Measurements from ENCODE around the gene HTT.

HTT gene

GRCh38 chr4:3196670-3197359 lies 122.3 kb downstream of the HTT start:
- Histone ChIP-seq H3K36me3 (replicated peaks; ENCODE audit: insufficient read depth, low read length) (no peaks in the 10 kb centered on the region), H3K4me1 (ENCODE audit: low read length) (no peaks in the 10 kb centered on the region), H3K27me3 (replicated peaks; ENCODE audit: insufficient read depth, low read length) (no peaks in the 10 kb centered on the region), H3K4me2 (ENCODE audit: low read depth, low read length) (no peak overlapping the region), H3K9me3 (replicated peaks; ENCODE audit: insufficient read depth, low read length) (no peaks in the 10 kb centered on the region), H3K9ac (ENCODE audit: low read length) (no peak overlapping the region), H4K20me1 (ENCODE audit: insufficient read depth, low read length) (no peaks in the 10 kb centered on the region), H2AFZ (ENCODE audit: low read length) (no peak overlapping the region), H3K27ac (ENCODE audit: low read length) (no peak overlapping the region), H3K4me3 (ENCODE audit: low read length) (no peak overlapping the region), H3F3A (ENCODE audit: insufficient read depth, low read length) (no peaks in the 10 kb centered on the region), H3K79me2 (ENCODE audit: low read length) (no peaks in the 10 kb centered on the region), H3K9me2 (replicated peaks; ENCODE audit: insufficient read depth, low read length) (no peaks in the 10 kb centered on the region)
- DNase-seq, result no peak
- TF ChIP-seq EZH2phosphoT487 (IDR thresholded peaks at IDR 0.05; ENCODE audit: low read length), result no peak
- no peak for TF ChIP-seq CTCF (IDR thresholded peaks at IDR 0.05; ENCODE audit: low read length)
- TF ChIP-seq EZH2 (optimal IDR thresholded peaks at IDR 0.05; ENCODE audit: low read depth, low read length), result no peak

DNA sequence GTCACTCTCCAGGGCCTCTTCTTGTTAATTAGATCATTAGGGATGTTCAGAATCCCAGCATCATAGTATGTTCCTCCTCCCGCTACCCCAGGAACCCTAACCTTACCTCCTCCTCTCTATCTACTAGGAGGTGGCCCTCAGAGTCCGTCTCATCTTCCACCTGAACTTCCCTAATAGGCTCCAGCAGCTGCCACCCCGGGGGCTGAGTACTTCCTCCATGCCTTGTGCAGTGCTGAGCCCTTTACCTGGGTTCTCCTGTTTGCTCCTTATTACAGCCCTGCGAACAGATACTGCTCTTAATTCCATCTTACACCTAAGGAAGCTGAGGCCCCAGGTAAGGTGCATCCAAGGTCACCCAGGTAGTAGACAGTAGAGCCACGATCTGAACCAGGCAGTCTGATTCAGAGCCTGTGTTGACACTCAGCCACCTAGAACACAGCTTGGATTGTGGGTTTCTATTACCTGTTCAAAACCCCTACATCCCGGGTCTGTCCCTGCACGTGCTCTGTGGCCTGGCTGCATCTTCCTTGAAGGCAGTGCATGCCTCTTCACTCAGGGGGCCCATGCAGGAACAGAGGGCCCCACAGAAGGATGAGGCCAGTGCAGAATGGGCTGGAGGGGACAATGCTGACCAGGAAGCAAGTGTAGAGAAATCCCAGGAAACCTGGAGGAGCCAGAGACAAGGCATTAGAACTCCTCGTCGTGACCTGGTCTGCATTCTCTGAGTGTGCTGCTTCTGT lies 123.1 kb downstream of the HTT start:
- TF ChIP-seq CTCF (IDR thresholded peaks at IDR 0.05; ENCODE audit: low read length) (no peak), EZH2phosphoT487 (IDR thresholded peaks at IDR 0.05; ENCODE audit: low read length) (no peak), EZH2 (optimal IDR thresholded peaks at IDR 0.05; ENCODE audit: low read depth, low read length) (no peak)
- H2AFZ ChIP-seq (ENCODE audit: low read length), result no peak overlapping the region
- H3K4me2 ChIP-seq (ENCODE audit: low read depth, low read length), result no peak overlapping the region
- no peaks in the 10 kb centered on the region for H3K79me2 ChIP-seq (ENCODE audit: low read length)
- H3K27ac ChIP-seq (ENCODE audit: low read length), result no peak overlapping the region
- no peaks in the 10 kb centered on the region for H4K20me1 ChIP-seq (ENCODE audit: insufficient read depth, low read length)
- no peak for DNase-seq
- no peaks in the 10 kb centered on the region for H3K9me3 ChIP-seq (replicated peaks; ENCODE audit: insufficient read depth, low read length)
- H3K27me3 ChIP-seq (replicated peaks; ENCODE audit: insufficient read depth, low read length), result no peaks in the 10 kb centered on the region
- no peak overlapping the region for H3K9ac ChIP-seq (ENCODE audit: low read length)
- no peaks in the 10 kb centered on the region for H3K4me1 ChIP-seq (ENCODE audit: low read length)
- no peaks in the 10 kb centered on the region for H3F3A ChIP-seq (ENCODE audit: insufficient read depth, low read length)
- no peaks in the 10 kb centered on the region for H3K36me3 ChIP-seq (replicated peaks; ENCODE audit: insufficient read depth, low read length)
- no peaks in the 10 kb centered on the region for H3K9me2 ChIP-seq (replicated peaks; ENCODE audit: insufficient read depth, low read length)
- H3K4me3 ChIP-seq (ENCODE audit: low read length), result no peak overlapping the region

DNA sequence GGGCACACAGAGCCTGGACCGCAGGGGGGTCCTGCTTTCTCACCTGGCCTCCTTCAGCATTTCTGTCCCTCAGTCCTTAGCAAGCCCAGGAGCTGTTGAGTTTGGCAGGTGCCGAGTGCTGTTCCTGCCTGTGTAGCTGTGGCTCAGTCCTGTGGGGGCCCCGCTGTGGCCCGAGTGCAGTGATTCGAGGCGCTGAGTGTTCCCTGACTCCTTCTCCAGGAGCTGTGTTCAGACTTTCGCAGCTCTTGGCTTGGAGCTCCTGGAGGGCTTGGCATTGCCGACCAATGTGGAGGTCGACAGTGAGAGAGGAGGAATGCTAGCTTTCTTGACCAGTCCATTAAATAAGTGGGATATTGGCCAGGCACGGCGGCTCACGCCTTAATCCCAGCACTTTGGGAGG lies 124.4 kb downstream of the HTT start:
- no peaks in the 10 kb centered on the region for H3K4me1 ChIP-seq (ENCODE audit: low read length)
- TF ChIP-seq EZH2 (optimal IDR thresholded peaks at IDR 0.05; ENCODE audit: low read depth, low read length) (no peak), EZH2phosphoT487 (IDR thresholded peaks at IDR 0.05; ENCODE audit: low read length) (no peak), CTCF (IDR thresholded peaks at IDR 0.05; ENCODE audit: low read length) (no peak)
- no peak overlapping the region for H3K4me2 ChIP-seq (ENCODE audit: low read depth, low read length)
- H3K9me2 ChIP-seq (replicated peaks; ENCODE audit: insufficient read depth, low read length), result no peaks in the 10 kb centered on the region
- H3K4me3 ChIP-seq (ENCODE audit: low read length), result no peak overlapping the region
- no peaks in the 10 kb centered on the region for H3K9me3 ChIP-seq (replicated peaks; ENCODE audit: insufficient read depth, low read length)
- no peaks in the 10 kb centered on the region for H3K27me3 ChIP-seq (replicated peaks; ENCODE audit: insufficient read depth, low read length)
- H4K20me1 ChIP-seq (ENCODE audit: insufficient read depth, low read length), result no peaks in the 10 kb centered on the region
- no peaks in the 10 kb centered on the region for H3F3A ChIP-seq (ENCODE audit: insufficient read depth, low read length)
- no peak overlapping the region for H3K27ac ChIP-seq (ENCODE audit: low read length)
- no peaks in the 10 kb centered on the region for H3K79me2 ChIP-seq (ENCODE audit: low read length)
- no peak overlapping the region for H2AFZ ChIP-seq (ENCODE audit: low read length)
- no peak overlapping the region for H3K9ac ChIP-seq (ENCODE audit: low read length)
- no peak for DNase-seq
- no peaks in the 10 kb centered on the region for H3K36me3 ChIP-seq (replicated peaks; ENCODE audit: insufficient read depth, low read length)
